Measurements from ENCODE around the gene TYW1B. TPM values are rescaled to one million over a fixed set of nuclear protein-coding genes. Genes with fewer than 3 reads are reported as not detected.
"Not testable (repeated sequence)": the region's sequence is repeated elsewhere in the genome, so short reads cannot be mapped to it uniquely, and the experiment has no call there.

Gene TYW1B
- total RNA-seq, 1 donor from 2014 or later = 2.3 TPM

GRCh38 chr7:72556733-72557132 is 271.3 kb downstream of the TYW1B start:
- not testable (repeated sequence) for H3K27ac Mint-ChIP-seq (ENCODE audit: unreplicated experiment); H3K4me1 Mint-ChIP-seq (ENCODE audit: unreplicated experiment); H3K9me3 Mint-ChIP-seq (ENCODE audit: unreplicated experiment); H3K4me3 Mint-ChIP-seq (ENCODE audit: unreplicated experiment); DNase-seq (ENCODE audit: extremely low spot score, unreplicated experiment); H3K27me3 Mint-ChIP-seq (ENCODE audit: unreplicated experiment); H3K36me3 Mint-ChIP-seq (ENCODE audit: unreplicated experiment)

DNA sequence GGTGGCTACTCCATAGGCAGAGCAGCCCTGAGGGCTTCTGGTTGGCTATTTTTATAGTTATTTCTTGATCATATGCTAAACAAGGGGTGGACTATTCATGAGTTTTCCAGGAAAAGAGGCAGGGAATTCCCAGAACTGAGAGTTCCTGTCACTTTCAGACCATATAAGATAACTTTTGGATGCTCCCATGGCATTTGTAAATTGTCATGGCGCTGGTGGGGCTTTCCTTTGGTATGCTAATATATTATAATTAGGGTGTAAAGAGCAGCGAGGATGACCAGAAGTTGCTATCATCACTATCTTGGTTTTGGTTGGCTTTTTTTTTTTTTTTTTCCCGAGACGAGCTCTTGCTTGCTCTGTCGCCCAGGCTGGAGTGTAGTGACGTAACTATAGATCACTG is 272.8 kb downstream of the TYW1B start:
- H3K4me1 Mint-ChIP-seq (ENCODE audit: unreplicated experiment); H3K36me3 Mint-ChIP-seq (ENCODE audit: unreplicated experiment); H3K27ac Mint-ChIP-seq (ENCODE audit: unreplicated experiment); DNase-seq (ENCODE audit: extremely low spot score, unreplicated experiment); H3K27me3 Mint-ChIP-seq (ENCODE audit: unreplicated experiment); H3K4me3 Mint-ChIP-seq (ENCODE audit: unreplicated experiment); H3K9me3 Mint-ChIP-seq (ENCODE audit: unreplicated experiment): not testable (repeated sequence)

DNA sequence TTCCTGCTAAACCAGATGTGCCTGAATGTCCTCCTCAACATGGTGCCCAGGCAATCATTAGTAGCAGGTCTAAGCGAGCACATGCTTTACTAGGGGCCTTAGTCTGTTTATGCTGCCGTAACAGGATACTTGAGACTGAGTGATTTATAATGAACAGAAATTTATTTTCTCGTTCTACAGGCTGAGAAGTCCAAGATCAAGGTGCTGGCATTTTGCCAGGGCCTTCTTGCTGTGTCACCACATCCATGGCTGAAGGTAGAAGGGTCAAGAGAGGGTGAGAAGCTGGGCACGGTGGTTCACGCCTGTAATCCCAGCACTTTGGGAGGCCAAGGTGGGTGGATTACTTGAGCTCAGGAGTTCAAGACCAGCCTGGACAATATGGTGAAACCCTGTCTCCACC is 273.6 kb downstream of the TYW1B start:
- H3K9me3 Mint-ChIP-seq (ENCODE audit: unreplicated experiment); DNase-seq (ENCODE audit: extremely low spot score, unreplicated experiment); H3K27ac Mint-ChIP-seq (ENCODE audit: unreplicated experiment); H3K36me3 Mint-ChIP-seq (ENCODE audit: unreplicated experiment); H3K4me1 Mint-ChIP-seq (ENCODE audit: unreplicated experiment); H3K4me3 Mint-ChIP-seq (ENCODE audit: unreplicated experiment); H3K27me3 Mint-ChIP-seq (ENCODE audit: unreplicated experiment): not testable (repeated sequence)

DNA sequence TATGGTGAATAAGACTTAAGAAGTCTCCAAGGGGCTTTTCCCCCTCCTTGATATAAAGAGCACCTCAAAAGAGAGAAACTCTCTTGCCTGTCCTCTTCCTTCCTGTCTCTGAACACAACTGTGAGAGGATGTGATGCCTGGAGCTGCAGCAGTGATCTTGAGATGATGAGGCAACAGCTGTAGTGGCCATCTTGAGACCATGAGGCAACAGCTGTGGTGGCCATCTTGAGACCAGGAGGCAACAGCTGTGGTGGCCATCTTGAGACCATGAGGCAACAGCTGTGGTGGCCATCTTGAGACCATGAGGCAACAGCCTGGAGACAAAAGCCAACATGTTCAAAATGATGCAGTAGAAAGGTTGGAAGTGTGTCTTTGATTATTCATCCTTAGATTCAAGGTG is 277.5 kb downstream of the TYW1B start:
- not testable (repeated sequence) for H3K27me3 Mint-ChIP-seq (ENCODE audit: unreplicated experiment); H3K4me3 Mint-ChIP-seq (ENCODE audit: unreplicated experiment); DNase-seq (ENCODE audit: extremely low spot score, unreplicated experiment); H3K4me1 Mint-ChIP-seq (ENCODE audit: unreplicated experiment); H3K9me3 Mint-ChIP-seq (ENCODE audit: unreplicated experiment); H3K27ac Mint-ChIP-seq (ENCODE audit: unreplicated experiment); H3K36me3 Mint-ChIP-seq (ENCODE audit: unreplicated experiment)

GRCh38 chr7:72546586-72547237 is 281.3 kb downstream of the TYW1B start:
- not testable (repeated sequence) for H3K36me3 Mint-ChIP-seq (ENCODE audit: unreplicated experiment); H3K4me1 Mint-ChIP-seq (ENCODE audit: unreplicated experiment); H3K27ac Mint-ChIP-seq (ENCODE audit: unreplicated experiment); H3K27me3 Mint-ChIP-seq (ENCODE audit: unreplicated experiment); H3K4me3 Mint-ChIP-seq (ENCODE audit: unreplicated experiment); DNase-seq (ENCODE audit: extremely low spot score, unreplicated experiment); H3K9me3 Mint-ChIP-seq (ENCODE audit: unreplicated experiment)

GRCh38 chr7:72544531-72544930 is 283.5 kb downstream of the TYW1B start:
- not testable (repeated sequence) for DNase-seq (ENCODE audit: extremely low spot score, unreplicated experiment); H3K36me3 Mint-ChIP-seq (ENCODE audit: unreplicated experiment); H3K9me3 Mint-ChIP-seq (ENCODE audit: unreplicated experiment); H3K27me3 Mint-ChIP-seq (ENCODE audit: unreplicated experiment); H3K4me1 Mint-ChIP-seq (ENCODE audit: unreplicated experiment); H3K4me3 Mint-ChIP-seq (ENCODE audit: unreplicated experiment); H3K27ac Mint-ChIP-seq (ENCODE audit: unreplicated experiment)

GRCh38 chr7:72540923-72541322 is 287.1 kb downstream of the TYW1B start:
- no peaks in the 10 kb centered on the region for H3K27me3 Mint-ChIP-seq (ENCODE audit: unreplicated experiment)
- H3K36me3 Mint-ChIP-seq (ENCODE audit: unreplicated experiment) = no peaks in the 10 kb centered on the region
- H3K9me3 Mint-ChIP-seq (ENCODE audit: unreplicated experiment) = no peaks in the 10 kb centered on the region
- TF ChIP-seq, protein P1, sequence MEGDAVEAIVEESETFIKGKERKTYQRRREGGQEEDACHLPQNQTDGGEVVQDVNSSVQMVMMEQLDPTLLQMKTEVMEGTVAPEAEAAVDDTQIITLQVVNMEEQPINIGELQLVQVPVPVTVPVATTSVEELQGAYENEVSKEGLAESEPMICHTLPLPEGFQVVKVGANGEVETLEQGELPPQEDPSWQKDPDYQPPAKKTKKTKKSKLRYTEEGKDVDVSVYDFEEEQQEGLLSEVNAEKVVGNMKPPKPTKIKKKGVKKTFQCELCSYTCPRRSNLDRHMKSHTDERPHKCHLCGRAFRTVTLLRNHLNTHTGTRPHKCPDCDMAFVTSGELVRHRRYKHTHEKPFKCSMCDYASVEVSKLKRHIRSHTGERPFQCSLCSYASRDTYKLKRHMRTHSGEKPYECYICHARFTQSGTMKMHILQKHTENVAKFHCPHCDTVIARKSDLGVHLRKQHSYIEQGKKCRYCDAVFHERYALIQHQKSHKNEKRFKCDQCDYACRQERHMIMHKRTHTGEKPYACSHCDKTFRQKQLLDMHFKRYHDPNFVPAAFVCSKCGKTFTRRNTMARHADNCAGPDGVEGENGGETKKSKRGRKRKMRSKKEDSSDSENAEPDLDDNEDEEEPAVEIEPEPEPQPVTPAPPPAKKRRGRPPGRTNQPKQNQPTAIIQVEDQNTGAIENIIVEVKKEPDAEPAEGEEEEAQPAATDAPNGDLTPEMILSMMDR (IDR thresholded peaks at IDR 0.05) = no peak
- DNase-seq (ENCODE audit: extremely low spot score, unreplicated experiment) = no peak
- H3K4me3 Mint-ChIP-seq (ENCODE audit: unreplicated experiment) = no peak overlapping the region
- peaks cover 5% of the 10 kb centered on the region for H3K4me1 Mint-ChIP-seq (ENCODE audit: unreplicated experiment)
- no peak overlapping the region for H3K27ac Mint-ChIP-seq (ENCODE audit: unreplicated experiment)

GRCh38 chr7:72540106-72540611 is 287.8 kb downstream of the TYW1B start:
- H3K27ac Mint-ChIP-seq (ENCODE audit: unreplicated experiment) = no peak overlapping the region
- TF ChIP-seq, protein P1 (IDR thresholded peaks at IDR 0.05) = no peak
- H3K9me3 Mint-ChIP-seq (ENCODE audit: unreplicated experiment) = no peaks in the 10 kb centered on the region
- no peak overlapping the region for H3K4me3 Mint-ChIP-seq (ENCODE audit: unreplicated experiment)
- H3K27me3 Mint-ChIP-seq (ENCODE audit: unreplicated experiment) = no peaks in the 10 kb centered on the region
- DNase-seq (ENCODE audit: extremely low spot score, unreplicated experiment) = no peak
- H3K4me1 Mint-ChIP-seq (ENCODE audit: unreplicated experiment) = peaks cover 9% of the 10 kb centered on the region
- H3K36me3 Mint-ChIP-seq (ENCODE audit: unreplicated experiment) = no peaks in the 10 kb centered on the region
